COR-L47 (cell line): ENCODE measurements around the gene TRAPPC12.

Experiments
- DNase-seq: peaks from one replicate; lab custom pipeline; 2025; lab: John Stamatoyannopoulos, UW

Gene TRAPPC12

GRCh38 chr2:3456125-3456524 is 76.6 kb downstream of the TRAPPC12 start:
- DNase-seq = no peak

DNA sequence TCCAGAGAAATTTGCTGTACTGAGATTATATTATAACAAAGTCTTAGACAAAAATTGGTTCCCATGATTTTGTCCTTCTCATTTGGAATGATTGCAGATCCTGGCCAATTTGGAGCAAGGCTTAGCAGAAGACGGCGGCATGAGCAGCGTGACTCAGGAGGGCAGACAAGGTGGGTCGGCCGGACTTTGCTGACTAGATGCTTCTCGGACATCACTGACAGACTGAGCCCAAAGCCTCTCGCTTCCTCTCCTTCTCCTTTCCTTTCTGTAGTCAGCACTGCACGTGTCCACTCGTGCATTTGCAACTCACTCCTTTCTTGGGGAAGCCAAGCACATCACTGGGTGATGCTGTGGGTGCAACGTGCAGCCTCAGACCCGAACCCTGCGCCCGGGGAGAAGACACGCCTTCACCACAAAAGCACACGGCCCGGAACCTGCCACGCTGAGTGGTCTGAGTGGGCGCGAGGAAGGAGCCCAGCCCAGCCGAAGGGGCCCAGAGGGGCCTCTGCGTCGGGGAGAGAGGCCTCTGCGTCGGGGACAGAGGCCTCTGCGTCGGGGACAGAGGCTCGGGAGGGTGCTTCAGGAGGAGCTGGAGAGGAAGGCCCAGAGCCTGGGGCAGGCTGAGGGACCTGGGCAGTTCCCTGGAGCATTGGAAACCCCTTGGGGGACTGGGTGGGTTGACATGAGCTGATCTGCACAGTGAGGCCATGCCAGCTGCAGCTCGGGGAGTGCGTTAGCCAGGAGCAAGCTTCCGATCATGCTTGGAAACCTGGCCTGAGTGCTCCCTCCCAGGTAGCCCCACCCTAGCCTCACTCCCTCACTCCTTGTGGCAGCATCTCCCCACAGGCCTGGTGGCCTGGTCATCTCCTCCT is 78.3 kb downstream of the TRAPPC12 start:
- no peak for DNase-seq

DNA sequence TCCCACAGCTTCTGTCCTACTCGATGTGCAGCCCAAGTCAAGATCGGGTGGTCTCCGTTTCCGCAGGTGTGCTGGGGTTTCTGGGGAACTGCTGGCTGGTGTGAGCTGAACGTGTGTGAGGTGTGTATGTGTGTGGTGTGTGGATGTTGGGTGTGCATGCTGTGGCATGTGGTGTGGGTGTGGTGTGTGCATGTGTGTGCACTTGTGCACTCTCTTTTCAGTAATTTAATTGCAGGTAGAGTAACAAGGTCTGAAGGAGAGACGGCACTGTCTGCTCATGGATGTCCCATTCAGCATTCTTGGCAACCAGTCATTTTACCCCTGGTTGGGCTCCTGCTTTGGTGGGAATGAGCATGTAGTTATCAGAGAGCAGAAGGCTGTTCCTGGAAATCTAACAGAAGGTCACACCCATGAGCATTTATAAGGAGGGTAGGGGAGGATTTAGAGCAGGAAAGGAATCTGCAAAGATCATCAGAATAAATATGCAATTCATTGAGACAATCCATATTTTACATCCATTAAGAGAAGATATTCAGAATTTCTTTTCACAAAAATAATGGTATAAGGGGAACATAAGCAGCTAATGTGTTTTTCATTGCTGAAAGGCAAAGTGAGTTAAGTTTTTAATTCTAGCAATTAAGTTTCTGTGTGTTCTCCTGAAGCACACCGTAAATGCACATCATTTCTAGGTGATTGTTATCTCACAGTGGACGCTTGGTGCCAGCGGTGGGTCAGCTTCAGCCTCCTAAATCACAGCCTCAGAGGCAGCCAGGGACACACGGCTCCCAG is 79.1 kb downstream of the TRAPPC12 start:
- DNase-seq = no peak

DNA sequence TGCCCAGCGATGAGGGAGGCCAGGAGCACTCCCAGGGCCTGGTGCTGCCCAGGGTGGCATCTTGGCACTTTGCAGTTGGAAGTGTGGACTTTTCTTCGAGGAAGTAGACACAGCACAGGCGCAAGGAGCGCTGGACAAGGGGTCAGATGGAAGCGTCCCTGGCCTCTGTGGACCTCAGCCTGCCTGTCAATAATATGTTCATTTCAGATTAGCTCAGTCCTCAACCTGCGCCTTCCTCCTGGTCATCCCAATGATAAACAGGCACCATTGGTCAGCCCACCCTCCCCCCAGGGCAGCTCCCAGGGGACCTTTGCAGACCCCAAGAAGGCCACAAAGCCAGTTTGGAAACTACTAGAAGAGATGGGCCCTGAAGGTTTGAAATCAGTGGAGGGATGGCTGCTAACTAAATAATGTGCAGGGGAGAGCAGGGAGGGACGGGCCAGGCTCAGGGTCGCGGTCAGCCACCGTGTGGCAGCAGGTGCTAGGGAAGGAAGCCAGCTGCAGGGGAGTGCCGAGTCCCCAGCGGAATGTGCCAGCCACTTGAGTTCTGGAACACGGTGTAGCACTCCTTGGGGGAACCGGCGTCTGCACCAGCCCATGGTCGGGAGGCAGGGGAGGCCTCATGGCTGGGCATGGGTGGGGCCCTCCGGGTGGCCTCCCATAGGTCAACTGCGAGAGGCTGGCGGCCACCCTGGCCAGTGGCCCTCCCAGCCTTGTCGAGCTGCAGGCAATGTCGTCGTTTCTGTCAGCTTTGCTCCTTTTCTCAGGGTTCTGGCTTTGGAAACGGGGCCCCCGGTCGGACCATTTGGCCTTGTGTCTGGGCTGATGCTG is 79.9 kb downstream of the TRAPPC12 start:
- DNase-seq = no peak

GRCh38 chr2:3460156-3460555 is 80.7 kb downstream of the TRAPPC12 start:
- no peak for DNase-seq

- peak; percentile 37 for DNase-seq
Measured at GRCh38 chr2:3460831-3461800, 81.6 kb downstream of the TRAPPC12 start.

DNA sequence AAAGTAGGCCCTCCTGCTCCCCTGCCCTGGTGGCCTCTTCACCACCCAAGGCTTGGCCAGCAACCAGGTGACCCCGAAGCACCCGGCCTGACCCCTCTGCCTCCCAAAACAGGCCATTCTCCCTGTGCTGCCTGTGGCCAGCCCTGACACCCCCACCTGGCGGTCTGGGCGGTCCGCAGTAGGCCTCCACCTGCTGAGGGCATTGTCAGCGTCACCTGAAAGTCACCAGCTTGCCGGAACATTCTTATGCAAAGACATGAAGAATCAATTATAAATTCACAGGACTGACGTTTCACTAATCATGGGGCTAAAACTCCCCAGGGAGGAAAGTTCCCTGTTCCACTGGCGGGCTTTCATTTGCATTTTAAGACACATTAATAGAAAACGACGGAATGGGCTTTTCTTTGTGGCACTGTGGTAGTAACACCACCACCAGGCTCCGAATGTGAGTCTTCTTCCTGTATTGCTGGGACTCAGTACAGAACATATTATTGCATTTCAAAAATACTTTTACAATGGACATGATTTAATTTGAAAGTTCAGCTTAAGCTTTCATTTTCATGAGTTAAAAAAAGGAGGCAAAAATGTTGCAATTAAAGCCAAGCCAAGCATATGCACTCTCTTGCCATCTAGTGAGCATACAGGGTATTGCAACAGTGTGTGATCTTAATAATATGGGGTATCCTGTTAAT is 82.5 kb downstream of the TRAPPC12 start:
- peak; percentile 18 for DNase-seq

DNA sequence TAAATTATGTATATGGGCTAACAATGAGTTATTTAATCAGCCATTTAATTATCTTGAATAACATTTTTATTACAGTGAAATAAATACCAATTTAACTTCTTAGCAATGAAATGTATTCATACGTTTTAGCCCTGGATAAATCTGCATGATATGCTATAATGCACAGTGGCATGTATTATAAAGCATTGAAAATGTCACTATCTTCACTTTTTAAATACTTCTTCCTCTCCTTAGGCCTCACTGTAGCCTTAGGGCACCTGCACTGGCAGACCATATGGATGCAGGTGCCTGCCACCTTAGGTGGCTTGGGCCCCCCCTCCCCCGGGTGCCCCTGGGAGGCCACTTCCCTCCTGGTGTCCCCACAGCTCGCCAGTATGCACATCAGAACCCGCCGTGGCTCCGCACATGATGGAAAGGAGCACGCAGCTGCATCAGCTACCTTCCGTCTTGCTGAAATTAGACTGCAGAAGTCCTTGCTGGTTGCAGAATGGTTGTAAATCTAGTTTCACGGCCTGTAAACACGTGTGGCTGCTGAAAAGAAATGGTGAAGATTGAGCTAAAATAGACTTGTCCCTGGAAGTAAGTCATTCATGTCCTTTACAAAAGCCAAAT is 83.1 kb downstream of the TRAPPC12 start:
- DNase-seq = no peak

GRCh38 chr2:3463186-3463835 is 83.8 kb downstream of the TRAPPC12 start:
- DNase-seq = no peak

DNA sequence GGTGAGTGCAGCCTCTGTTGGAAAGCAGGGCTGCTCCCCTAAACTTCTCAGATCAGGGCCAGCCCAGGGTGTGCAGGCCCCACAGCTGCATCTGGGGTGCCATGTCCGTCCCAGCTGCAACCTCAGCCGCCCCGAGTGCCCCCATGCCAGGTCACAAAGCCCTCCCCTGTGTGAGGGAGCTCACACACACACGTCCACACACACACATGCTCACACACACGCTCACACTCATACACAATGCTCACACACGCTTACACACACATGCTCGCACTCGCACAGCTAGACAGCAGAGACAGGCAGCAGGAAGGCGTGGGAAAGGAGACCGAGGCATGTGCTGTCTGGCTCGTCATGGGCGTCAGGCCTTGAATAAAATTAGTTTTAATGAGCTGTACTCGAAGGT is 84.5 kb downstream of the TRAPPC12 start:
- no peak for DNase-seq

GRCh38 chr2:3464401-3465005 is 85.0 kb downstream of the TRAPPC12 start:
- DNase-seq = no peak

DNA sequence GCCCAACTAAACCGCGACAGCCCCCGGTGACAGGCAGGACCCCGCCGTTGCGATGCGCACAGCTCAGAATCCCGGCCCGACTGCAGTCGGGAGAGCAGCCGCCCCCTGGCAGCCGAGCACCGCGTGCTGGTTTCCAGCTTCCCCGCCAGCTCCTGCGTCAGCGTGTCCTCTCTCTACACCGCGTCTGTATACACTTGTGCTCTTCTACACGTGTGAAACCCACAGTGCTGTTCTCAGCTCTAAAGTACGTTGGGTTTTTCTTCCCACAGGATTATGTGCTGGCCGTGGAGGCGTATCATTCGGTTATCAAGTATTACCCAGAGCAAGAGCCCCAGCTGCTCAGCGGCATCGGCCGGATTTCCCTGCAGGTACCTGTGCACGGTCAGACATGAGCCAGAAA is 85.8 kb downstream of the TRAPPC12 start:
- DNase-seq = no peak

GRCh38 chr2:3465844-3466481 is 86.5 kb downstream of the TRAPPC12 start:
- no peak for DNase-seq

DNA sequence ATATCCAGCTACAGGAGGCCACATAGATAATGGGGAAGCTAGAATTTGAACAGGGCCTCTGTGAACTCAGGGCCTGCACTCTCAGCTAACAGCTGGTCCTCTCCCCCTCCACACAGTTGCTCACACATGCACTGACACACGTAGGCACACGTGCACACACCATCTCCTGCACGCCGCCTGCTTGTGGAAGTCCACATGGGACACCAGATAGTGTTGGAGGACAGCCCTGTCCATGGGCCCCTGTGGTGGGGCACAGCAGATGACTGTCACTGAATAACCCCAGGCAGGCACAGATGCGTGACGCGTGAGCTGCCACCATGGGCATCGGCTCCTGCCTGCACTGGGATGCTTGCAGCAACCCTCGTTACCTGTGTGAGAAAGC is 87.0 kb downstream of the TRAPPC12 start:
- DNase-seq = no peak

- no peak for DNase-seq
Measured at GRCh38 chr2:3466966-3467365, 87.5 kb downstream of the TRAPPC12 start.

GRCh38 chr2:3467654-3468053 is 88.2 kb downstream of the TRAPPC12 start:
- DNase-seq = no peak

- no peak for DNase-seq
Measured at GRCh38 chr2:3468296-3468988, 88.9 kb downstream of the TRAPPC12 start.

- DNase-seq = no peak
Measured at GRCh38 chr2:3469486-3469885, 90.0 kb downstream of the TRAPPC12 start.
